Tibial artery (tissue), 4 donors: ENCODE measurements around the gene CCNL2.

ENCODE experiments used
- DNase-seq, 2 donors: peaks; one replicate each; pipeline ENCODE4 v3.0.0-alpha.2; 2019
- H3K27ac ChIP-seq, 2 donors: fragments of 200-600 bp; sonication (generic) in 1 of 2; 1 replicate in 1 of 2; 2 replicates in 1 of 2; pipeline ENCODE4 v1.5.1; 2018 to 2019; ENCODE audit warnings: mild to moderate bottlenecking in 1 of 2
- H3K27me3 ChIP-seq, 2 donors: fragments of 200-600 bp; sonication (generic) in 1 of 2; one replicate each; pipeline versions ENCODE4 v1.5.1 to v1.6.0; 2016 to 2019
- H3K36me3 ChIP-seq, 3 donors: fragments of 200-600 bp; sonication (generic) in 2 of 3; one replicate each; pipeline ENCODE4 v1.5.1; 2016 to 2019; ENCODE audit warnings: mild to moderate bottlenecking in 2 of 3
- H3K4me1 ChIP-seq, 4 donors: fragments of 200-600 bp; sonication (generic) in 2 of 4; 1 replicate in 3 of 4; 2 replicates in 1 of 4; pipeline ENCODE4 v1.5.1; 2016 to 2019
- H3K4me3 ChIP-seq, 2 donors: fragments of 200-600 bp; sonication (generic) in 1 of 2; 1 replicate in 1 of 2; 2 replicates in 1 of 2; pipeline ENCODE4 v1.5.1; 2018 to 2019; ENCODE audit warnings: mild to moderate bottlenecking in 2 of 2
- H3K9me3 ChIP-seq, 3 donors: fragments of 200-600 bp; sonication (generic) in 1 of 3; one replicate each; pipeline ENCODE4 v1.5.1; 2016 to 2019
- intact Hi-C: fragments of 100-400 bp; cut with DNase I; formaldehyde crosslinking; loops from one replicate; pipeline ENCODE4 v1.15.0; 2023; ENCODE audit warnings: low total_unique reads
- TF ChIP-seq, protein P1 (sequence below), 2 experiments: fragments of 200-600 bp in 1 of 2; fragments of 450-650 bp in 1 of 2; IDR thresholded peaks; one replicate each; pipeline ENCODE4 v1.5.1; 2017 to 2019; ENCODE audit warnings: antibody characterized with exemption in 2 of 2, mild to moderate bottlenecking in 1 of 2, moderate library complexity in 1 of 2

Gene CCNL2

GRCh38 chr1:1335792-1336248, 63.3 kb downstream of the CCNL2 start:
- Histone ChIP-seq H3K27me3 (no peaks in the 10 kb centered on the region), H3K27ac (no peak overlapping the region), H3K36me3 (peaks cover 15 to 57% (median 53%) of the 10 kb centered on the region in 3 donors), H3K4me3 (no peak overlapping the region), H3K4me1 (peaks cover 0 to 28% (median 0%) of the 10 kb centered on the region in 4 donors), H3K9me3 (no peaks in the 10 kb centered on the region)
- TF ChIP-seq, protein P1, sequence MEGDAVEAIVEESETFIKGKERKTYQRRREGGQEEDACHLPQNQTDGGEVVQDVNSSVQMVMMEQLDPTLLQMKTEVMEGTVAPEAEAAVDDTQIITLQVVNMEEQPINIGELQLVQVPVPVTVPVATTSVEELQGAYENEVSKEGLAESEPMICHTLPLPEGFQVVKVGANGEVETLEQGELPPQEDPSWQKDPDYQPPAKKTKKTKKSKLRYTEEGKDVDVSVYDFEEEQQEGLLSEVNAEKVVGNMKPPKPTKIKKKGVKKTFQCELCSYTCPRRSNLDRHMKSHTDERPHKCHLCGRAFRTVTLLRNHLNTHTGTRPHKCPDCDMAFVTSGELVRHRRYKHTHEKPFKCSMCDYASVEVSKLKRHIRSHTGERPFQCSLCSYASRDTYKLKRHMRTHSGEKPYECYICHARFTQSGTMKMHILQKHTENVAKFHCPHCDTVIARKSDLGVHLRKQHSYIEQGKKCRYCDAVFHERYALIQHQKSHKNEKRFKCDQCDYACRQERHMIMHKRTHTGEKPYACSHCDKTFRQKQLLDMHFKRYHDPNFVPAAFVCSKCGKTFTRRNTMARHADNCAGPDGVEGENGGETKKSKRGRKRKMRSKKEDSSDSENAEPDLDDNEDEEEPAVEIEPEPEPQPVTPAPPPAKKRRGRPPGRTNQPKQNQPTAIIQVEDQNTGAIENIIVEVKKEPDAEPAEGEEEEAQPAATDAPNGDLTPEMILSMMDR (IDR thresholded peaks at IDR 0.05): no peak
- no peak for DNase-seq
- intact Hi-C loops: no loop called here
